Spleen (tissue), 11 donors: Measurements from ENCODE around the gene SLC34A1. TPM values are rescaled to one million over a fixed set of nuclear protein-coding genes. Genes with fewer than 3 reads are reported as not detected.
A peak's percentile ranks its signal among the peaks of the same experiment; 100 is the strongest.

Experiments used
- DNase-seq: peaks from one replicate; pipeline ENCODE4 v3.0.0-alpha.2; 2020
- H3K27ac ChIP-seq, 8 donors: fragments of 200-600 bp; sonication (generic) in 7 of 8; 1 replicate in 4 of 8; 2 replicates in 4 of 8; pipeline versions ENCODE4 v1.5.0 to v1.8.0; 2016 to 2021; ENCODE audit warnings: inconsistent platforms in 4 of 8, mild to moderate bottlenecking in 4 of 8, moderate library complexity in 1 of 8
- H3K27me3 ChIP-seq, 7 donors: fragments of 200-600 bp; sonication (generic) in 6 of 7; replicated peaks in 1 of 7; 1 replicate in 4 of 7; 2 replicates in 3 of 7; pipeline versions ENCODE4 v1.5.0 to v1.8.0; 2016 to 2021; ENCODE audit warnings: inconsistent platforms in 3 of 7, mild to moderate bottlenecking in 1 of 7
- H3K36me3 ChIP-seq, 6 donors: fragments of 200-600 bp; sonication (generic) in 5 of 6; 1 replicate in 4 of 6; 2 replicates in 2 of 6; pipeline versions ENCODE4 v1.5.0 to v1.8.0; 2016 to 2021; ENCODE audit warnings: inconsistent platforms in 2 of 6
- H3K4me1 ChIP-seq, 6 donors: fragments of 200-600 bp; sonication (generic) in 5 of 6; 1 replicate in 3 of 6; 2 replicates in 3 of 6; pipeline versions ENCODE4 v1.5.0 to v1.8.0; 2016 to 2021; ENCODE audit warnings: inconsistent platforms in 3 of 6
- H3K4me3 ChIP-seq, 8 donors: fragments of 200-600 bp; sonication (generic) in 7 of 8; 1 replicate in 4 of 8; 2 replicates in 4 of 8; pipeline versions ENCODE4 v1.5.0 to v1.8.0; 2016 to 2021; ENCODE audit warnings: inconsistent platforms in 4 of 8, mild to moderate bottlenecking in 4 of 8, moderate library complexity in 2 of 8
- H3K9me3 ChIP-seq, 8 donors: fragments of 200-600 bp; sonication (generic) in 7 of 8; 1 replicate in 4 of 8; 2 replicates in 4 of 8; pipeline versions ENCODE4 v1.5.0 to v1.8.0; 2016 to 2021; ENCODE audit warnings: inconsistent platforms in 4 of 8
- CTCF ChIP-seq, 11 experiments: fragments of 200-600 bp in 7 of 11; fragments of 450-650 bp in 4 of 11; sonication (generic) in 4 of 11; IDR thresholded peaks in 8 of 11; conservative IDR thresholded peaks in 3 of 11; 1 replicate in 7 of 11; 2 replicates in 4 of 11; pipeline versions ENCODE4 v1.4.0 to v1.8.0; 2016 to 2021; ENCODE audit warnings: antibody characterized with exemption in 11 of 11, inconsistent platforms in 4 of 11, mild to moderate bottlenecking in 1 of 11
- POLR2A ChIP-seq, 3 donors: fragments of 450-650 bp; IDR thresholded peaks; one replicate each; pipeline ENCODE4 v1.5.1; 2017; ENCODE audit warnings: antibody characterized with exemption in 3 of 3, mild to moderate bottlenecking in 1 of 3
- POLR2AphosphoS5 ChIP-seq, 3 donors: sonication (generic); formaldehyde crosslinking; IDR thresholded peaks; one replicate each; pipeline ENCODE4 v1.5.1; 2017; ENCODE audit warnings: antibody characterized with exemption in 3 of 3
- WGBS, 5 donors: extraction: QIAGEN DNeasy Blood & Tissue Kit in 3 of 5; methylation state at CpG; one replicate each; pipeline versions ENCODE4 v1.1.5 to v1.1.7; 2013 to 2018; 5-methylcytosine and 5-hydroxymethylcytosine counted together
- intact Hi-C: fragments of 100-400 bp; cut with DNase I; formaldehyde crosslinking; loops from one replicate; pipeline ENCODE4 v1.15.0; 2023; ENCODE audit warnings: low total_unique reads
- polyA plus RNA-seq, 3 donors: library from polyadenylated mRNA; stranded (reverse); fragments of 200-250 nt; gene quantifications; one replicate each; pipeline ENCODE4 v1.2.1, GENCODE V29; 2013
- total RNA-seq, 7 donors: library from RNA; depleted of rRNA in 3 of 7; stranded (reverse); fragments of >200 nt in 3 of 7; fragmentation: NEBNext Ultra II Directional in 4 of 7; extraction: Animal tissue kit (Norgen Biotek cat#: 25700) in 4 of 7; gene quantifications; one replicate each; pipeline versions ENCODE4 v1.1.0 to v1.2.1, GENCODE V29; 2016 to 2021
- donor health status: healthy with polysubstance abuse.
- donor health status: DM: no; HTN: no; CAD: no; lungs with moderate emphysema.
- donor health status: DM: no; HTN: no; CAD: no.
- donor health status: Bipolar disorder and iron deficiency.
- donor health status: healthy.
- donor health status: DM: no; HTN: no; CAD: no.
- donor health status: DM: yes; HTN: yes; CAD: no.

Gene SLC34A1
- total and polyA plus RNA-seq, 10 donors = 0.02 to 0.77 (median 0.14) TPM; not detected in 3

DNA sequence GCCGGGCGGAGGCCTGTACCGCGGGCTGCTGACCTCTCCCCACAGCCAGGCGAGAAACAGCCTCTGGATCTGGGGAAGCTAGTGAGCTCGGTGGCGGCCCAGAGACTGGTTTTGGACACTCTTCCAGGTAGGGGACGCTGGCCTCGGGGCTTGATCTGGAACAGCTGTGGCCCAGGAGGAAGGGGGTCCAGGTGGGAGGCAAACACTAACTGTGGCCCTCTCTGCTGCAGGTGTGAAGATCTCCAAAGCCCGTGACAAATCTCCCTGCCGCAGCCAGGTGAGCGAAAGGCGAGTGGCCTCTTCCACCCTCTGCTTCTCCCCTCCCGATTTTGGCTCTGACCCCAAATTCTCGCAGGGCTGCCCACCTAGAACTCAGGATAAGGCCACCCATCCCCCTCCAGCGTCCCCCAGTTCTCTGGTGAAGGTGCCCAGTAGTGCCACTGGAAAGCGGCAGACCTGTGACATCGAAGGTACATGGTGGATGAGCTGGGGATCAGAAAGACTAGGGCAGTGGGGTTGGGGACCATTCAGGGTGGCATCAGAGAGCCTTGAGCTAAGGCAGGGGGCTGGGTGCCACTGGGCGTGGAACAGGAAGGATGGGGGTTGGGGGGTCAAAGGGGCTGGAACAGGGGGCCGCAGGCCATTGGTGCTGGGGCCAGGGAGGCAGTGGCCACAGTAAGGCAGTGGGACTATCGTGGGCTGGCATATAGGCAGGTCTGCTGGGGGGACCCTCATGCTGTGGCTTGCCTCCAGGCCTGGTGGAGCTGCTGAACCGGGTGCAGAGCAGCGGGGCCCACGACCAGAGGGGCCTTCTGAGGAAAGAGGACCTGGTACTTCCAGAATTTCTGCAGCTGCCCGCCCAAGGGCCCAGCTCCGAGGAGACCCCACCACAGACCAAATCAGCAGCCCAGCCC, 12.9 kb upstream of the SLC34A1 start:
- Histone ChIP-seq H3K27me3 (no peaks in the 10 kb centered on the region), H3K9me3 (no peaks in the 10 kb centered on the region), H3K27ac (peak overlapping the region; percentile 55 to 90 (median 83)), H3K36me3 (peaks cover 0 to 79% (median 35%) of the 10 kb centered on the region in 6 donors), H3K4me3 (peak overlapping the region; percentile 7 to 70 (median 40)), H3K4me1 (peaks cover 13 to 88% (median 68%) of the 10 kb centered on the region in 6 donors)
- intact Hi-C loops = no loop called here
- 52 to 77% (median 66%) methylated on average over 19 to 26 of the region's 26 CpGs for WGBS, 5 donors
- TF ChIP-seq CTCF (IDR thresholded peaks at IDR 0.05 in 8 of 11, conservative IDR thresholded peaks at IDR 0.05 in 3 of 11) = peak in 1 of 11 experiments; percentile 12
- no peak for TF ChIP-seq POLR2AphosphoS5 (IDR thresholded peaks at IDR 0.05)
- no peak for DNase-seq

DNA sequence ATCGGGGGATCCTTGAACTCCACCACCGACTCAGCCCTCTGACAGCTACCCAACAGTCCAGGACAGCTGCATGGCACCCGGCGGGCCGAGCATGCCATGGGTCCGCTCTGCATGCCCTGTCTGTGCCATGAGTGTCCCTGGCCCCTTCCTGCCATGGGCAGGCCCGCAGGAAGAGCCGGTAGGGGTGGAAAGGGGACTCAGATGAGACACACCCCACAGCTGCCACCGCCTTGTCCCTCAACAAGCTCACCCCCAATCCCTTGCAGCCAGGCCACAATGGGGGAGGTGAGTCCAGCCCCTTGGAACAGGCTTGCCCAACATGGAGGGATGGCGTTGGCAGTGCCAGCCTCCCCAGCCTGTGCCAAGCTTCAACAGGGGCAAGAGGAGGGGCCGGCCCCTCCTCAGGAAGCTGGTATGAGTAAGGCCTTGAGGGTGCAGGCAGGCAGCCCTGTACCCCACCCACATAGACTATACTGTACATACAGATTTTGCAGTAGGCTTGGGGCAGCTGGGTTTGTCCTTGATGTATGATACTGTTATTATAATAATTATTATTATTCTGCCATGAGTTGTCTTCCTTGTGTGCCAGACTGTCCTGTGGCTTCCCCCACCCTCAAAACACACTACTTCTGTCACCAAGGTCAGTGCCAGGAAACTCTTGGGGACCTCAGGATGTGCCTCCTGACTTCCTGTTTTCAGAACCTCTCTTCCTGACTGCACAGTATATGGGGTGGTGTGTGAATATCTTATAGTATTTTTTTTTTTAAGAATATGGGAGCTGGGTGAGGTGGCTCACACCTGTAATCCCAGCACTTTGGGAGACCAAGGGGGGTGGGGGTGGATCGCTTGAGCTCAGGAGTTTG, 12.0 kb upstream of the SLC34A1 start:
- no peaks in the 10 kb centered on the region for H3K27me3 ChIP-seq
- 34 to 60% (median 51%) methylated on average over 10 to 12 of the region's 12 CpGs for WGBS, 5 donors
- peak overlapping the region in 7 of 8 donors; percentile 15 to 70 (median 41) for H3K4me3 ChIP-seq
- H3K9me3 ChIP-seq = no peaks in the 10 kb centered on the region
- TF ChIP-seq CTCF (IDR thresholded peaks at IDR 0.05 in 8 of 11, conservative IDR thresholded peaks at IDR 0.05 in 3 of 11) (no peak), POLR2AphosphoS5 (IDR thresholded peaks at IDR 0.05) (peak; percentile 52 to 76 (median 76)), POLR2A (IDR thresholded peaks at IDR 0.05) (peak in 1 of 3 donors; percentile 26)
- peak; percentile 87 for DNase-seq
- intact Hi-C loops = no loop called here
- peaks cover 0 to 70% (median 27%) of the 10 kb centered on the region in 6 donors for H3K36me3 ChIP-seq
- peaks cover 13 to 80% (median 64%) of the 10 kb centered on the region in 6 donors for H3K4me1 ChIP-seq
- H3K27ac ChIP-seq = peak overlapping the region; percentile 60 to 90 (median 83)

- H3K4me3 ChIP-seq = peak overlapping the region in 4 of 8 donors; percentile 8 to 70 (median 46)
- peaks cover 0 to 64% (median 20%) of the 10 kb centered on the region in 6 donors for H3K36me3 ChIP-seq
- no peak for DNase-seq
- intact Hi-C loops = no loop called here
- TF ChIP-seq POLR2A (IDR thresholded peaks at IDR 0.05) (no peak), POLR2AphosphoS5 (IDR thresholded peaks at IDR 0.05) (no peak)
- WGBS, 5 donors = 69 to 75% (median 72%) methylated on average over 6 of the region's 6 CpGs
- H3K27ac ChIP-seq = peak overlapping the region; percentile 60 to 90 (median 83)
- peaks cover 13 to 73% (median 61%) of the 10 kb centered on the region in 6 donors for H3K4me1 ChIP-seq
- H3K27me3 ChIP-seq = no peaks in the 10 kb centered on the region
- H3K9me3 ChIP-seq = no peaks in the 10 kb centered on the region
These were observed 11.3 kb upstream of the SLC34A1 start for GRCh38 chr5:177372910-177373309.

GRCh38 chr5:177373806-177374205, 10.4 kb upstream of the SLC34A1 start:
- Histone ChIP-seq H3K36me3 (peaks cover 0 to 55% (median 11%) of the 10 kb centered on the region in 6 donors), H3K4me3 (peak overlapping the region in 1 of 8 donors; percentile 70), H3K27ac (peak overlapping the region in 7 of 8 donors; percentile 60 to 90 (median 82)), H3K4me1 (peaks cover 13 to 65% (median 54%) of the 10 kb centered on the region in 6 donors), H3K27me3 (no peaks in the 10 kb centered on the region), H3K9me3 (no peaks in the 10 kb centered on the region)
- 71 to 83% (median 79%) methylated on average over 6 of the region's 6 CpGs for WGBS, 5 donors
- DNase-seq = no peak
- intact Hi-C loops = no loop called here
- no peak for TF ChIP-seq CTCF (IDR thresholded peaks at IDR 0.05 in 8 of 11, conservative IDR thresholded peaks at IDR 0.05 in 3 of 11)
- TF ChIP-seq POLR2AphosphoS5 (IDR thresholded peaks at IDR 0.05) = peak in 1 of 3 donors; percentile 14
